Fibroblast of mammary gland (primary cell): ENCODE results near the gene PPP2R2C.

Source experiments
- DNase-seq: peaks from one replicate; pipeline ENCODE4 v3.0.0-alpha.2; 2010; ENCODE audit warnings: low read depth
- H3K4me3 ChIP-seq: 2 replicates; pipeline ENCODE4 v1.5.1; 2011; ENCODE audit warnings: low read depth, mild to moderate bottlenecking, low read length, moderate library complexity; ENCODE audit not compliant: control insufficient read depth
- TF ChIP-seq, protein P1 (sequence below): conservative IDR thresholded peaks from 2 replicates; pipeline ENCODE4 v1.5.1; 2011; ENCODE audit warnings: low read depth, low read length, inconsistent platforms; ENCODE audit not compliant: control insufficient read depth, insufficient read depth

PPP2R2C gene

DNA sequence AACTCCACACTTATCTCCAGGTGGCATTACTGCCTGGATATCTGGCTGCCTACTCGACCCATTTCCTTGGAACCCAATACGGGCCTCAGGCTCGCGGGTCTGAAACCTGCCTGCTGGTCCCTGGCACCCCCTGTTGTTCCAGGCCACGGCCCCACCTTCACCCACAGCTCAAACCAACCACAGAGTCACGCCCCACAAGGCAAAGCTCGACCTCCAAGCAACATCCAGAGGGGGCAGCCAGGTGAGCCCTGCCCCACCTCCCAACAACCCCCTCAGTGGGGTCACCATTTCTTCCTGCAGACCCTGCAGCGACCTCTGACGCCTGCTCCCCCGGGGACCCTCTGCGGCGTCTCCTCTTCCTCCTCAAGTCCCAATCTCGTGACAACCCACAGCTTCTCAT is 126.5 kb downstream of the PPP2R2C start:
- DNase-seq: no peak
- H3K4me3 ChIP-seq: no peak overlapping the region
- TF ChIP-seq, protein P1, sequence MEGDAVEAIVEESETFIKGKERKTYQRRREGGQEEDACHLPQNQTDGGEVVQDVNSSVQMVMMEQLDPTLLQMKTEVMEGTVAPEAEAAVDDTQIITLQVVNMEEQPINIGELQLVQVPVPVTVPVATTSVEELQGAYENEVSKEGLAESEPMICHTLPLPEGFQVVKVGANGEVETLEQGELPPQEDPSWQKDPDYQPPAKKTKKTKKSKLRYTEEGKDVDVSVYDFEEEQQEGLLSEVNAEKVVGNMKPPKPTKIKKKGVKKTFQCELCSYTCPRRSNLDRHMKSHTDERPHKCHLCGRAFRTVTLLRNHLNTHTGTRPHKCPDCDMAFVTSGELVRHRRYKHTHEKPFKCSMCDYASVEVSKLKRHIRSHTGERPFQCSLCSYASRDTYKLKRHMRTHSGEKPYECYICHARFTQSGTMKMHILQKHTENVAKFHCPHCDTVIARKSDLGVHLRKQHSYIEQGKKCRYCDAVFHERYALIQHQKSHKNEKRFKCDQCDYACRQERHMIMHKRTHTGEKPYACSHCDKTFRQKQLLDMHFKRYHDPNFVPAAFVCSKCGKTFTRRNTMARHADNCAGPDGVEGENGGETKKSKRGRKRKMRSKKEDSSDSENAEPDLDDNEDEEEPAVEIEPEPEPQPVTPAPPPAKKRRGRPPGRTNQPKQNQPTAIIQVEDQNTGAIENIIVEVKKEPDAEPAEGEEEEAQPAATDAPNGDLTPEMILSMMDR: no peak

DNA sequence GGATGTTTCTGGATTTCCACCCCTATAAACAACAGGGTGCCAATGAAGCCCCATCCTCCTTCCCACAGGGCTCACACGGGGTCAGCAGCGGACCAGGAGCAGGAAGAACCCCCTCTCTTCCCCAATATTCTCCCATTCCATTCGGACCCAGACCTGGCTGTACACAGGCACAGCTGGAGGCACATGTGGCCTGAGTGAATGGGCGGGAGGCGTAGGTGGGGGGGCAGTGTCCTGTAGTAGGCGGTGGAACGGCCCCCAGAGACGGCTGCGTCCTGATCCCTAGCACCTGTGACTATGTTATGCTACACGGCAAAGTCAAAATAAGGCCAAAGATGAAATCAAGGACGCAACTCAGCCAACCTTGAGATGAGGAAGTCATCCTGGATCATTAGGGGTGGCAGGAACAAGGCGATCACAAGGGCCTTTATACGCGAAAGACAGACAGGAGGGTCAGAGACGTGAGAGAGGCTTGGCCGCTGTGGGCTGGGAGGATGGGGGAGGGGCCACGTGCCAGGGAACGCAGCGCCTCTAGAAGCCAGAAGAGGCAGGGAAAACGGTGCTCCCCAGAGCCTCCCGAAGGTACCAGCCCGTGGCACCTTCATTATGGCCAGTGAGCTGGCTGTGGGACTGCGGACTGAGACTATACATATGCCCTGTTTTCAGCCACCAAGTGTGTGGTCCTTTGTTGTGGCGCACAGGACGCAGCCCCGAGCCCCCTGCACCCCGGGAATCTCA is 127.2 kb downstream of the PPP2R2C start:
- DNase-seq: no peak
- H3K4me3 ChIP-seq: no peak overlapping the region
- TF ChIP-seq, protein P1: no peak

DNA sequence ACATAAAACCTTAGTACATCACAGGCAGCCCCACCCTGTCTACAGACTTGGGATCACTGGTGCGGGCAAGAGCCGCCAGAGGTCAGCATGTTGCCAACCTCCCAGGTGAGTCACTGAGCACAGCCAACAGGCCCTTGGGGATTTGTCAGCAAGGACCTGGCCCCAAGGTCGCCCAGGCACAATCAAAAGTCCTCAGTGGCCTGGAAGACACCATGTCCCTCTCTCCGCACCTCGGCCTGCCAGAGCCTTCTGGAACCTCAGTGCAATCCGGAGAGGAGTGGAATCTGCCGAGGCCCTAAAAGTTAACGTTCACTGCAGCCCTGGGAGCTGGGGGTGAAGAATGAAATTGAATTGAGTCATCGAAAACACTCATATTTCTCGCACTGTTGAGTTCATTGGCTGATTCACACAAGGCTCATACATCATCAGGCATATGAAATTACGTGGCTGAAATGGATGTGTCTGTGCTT is 128.4 kb downstream of the PPP2R2C start:
- DNase-seq: peak; percentile 87
- no peak overlapping the region for H3K4me3 ChIP-seq
- TF ChIP-seq, protein P1: no peak

DNA sequence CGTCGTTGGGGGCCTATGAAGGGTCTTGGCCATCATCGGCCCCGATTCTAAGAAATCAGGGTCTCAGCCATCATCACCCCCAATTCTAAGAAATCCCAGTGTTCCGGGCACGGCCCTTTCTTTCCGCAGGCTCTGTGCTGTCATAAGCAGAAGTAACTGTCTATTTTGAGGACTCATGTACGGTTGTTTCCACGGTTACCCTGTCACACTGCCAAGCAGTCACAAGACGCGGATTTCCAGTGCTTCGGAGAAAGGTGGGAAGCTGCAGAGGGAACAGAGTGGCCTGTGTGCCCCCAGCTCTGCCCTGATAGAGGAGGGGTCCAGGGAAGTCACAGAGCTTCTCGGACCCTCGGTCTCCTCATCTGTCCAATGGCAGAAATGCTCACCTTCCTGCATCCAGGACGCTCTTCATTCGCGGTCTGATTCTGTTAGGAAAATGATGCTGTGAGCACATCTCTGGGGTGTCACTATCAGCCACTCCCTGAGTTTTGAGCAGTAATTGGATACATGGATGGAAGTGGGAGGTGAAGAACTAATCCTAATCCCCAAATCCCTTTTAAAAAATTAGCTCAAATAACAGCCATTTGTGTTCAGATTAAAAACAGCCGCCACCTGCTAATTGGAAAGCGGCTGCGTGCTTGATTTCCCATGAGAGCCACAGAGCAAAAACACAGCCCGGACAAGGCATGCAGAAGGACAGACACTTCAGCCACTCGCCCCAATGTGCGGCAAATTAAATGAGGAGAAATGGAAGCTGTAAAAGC is 129.7 kb downstream of the PPP2R2C start:
- TF ChIP-seq, protein P1: no peak
- DNase-seq: peak; percentile 18
- no peak overlapping the region for H3K4me3 ChIP-seq

DNA sequence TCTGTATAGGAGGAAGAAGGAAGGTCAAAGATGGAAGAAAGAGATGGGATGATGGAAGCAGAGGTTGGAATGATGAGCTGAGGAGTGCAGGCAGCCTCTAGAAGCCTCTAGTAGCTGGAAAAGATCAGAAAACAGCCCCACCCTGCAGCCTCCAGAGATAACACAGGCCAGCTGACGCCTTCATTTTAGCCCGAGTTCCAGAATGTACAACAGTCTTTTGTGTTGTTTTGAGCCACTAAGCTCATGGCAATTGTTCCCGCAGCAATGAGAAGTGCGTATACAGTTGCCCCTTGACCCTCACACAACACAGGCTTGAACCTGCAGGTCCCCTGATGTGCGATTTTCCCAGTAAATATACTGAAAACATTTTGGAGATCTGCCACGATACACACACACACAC is 130.7 kb downstream of the PPP2R2C start:
- TF ChIP-seq, protein P1: no peak
- no peak overlapping the region for H3K4me3 ChIP-seq
- no peak for DNase-seq

DNA sequence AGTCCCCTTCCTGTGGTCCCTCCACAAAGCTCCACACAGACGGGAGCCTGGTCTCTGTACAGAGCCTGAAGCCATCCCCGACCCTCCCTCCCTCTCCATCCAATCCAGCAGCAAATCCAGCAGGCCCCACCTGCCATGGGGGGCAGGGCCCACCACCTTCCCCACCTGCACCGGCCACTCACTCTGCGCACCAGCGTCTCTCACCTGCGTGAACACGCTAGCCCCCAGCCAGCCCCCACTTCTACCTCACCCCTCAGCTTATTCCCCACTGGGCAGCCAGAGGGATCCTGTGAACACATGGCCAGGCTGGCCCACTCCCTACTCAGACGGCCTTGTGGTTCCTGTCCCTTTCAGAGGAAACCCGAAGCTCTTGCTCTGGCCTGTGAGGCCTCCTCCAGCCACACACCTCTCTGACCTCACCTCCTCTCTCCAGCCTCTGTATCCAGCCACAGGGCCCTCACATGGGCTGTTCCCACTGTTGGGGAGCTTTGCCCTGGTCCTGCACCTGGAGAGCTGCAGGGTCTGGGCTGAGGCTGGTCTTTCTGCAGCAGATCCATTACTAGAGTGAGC is 131.9 kb downstream of the PPP2R2C start:
- TF ChIP-seq, protein P1: no peak
- DNase-seq: no peak
- no peak overlapping the region for H3K4me3 ChIP-seq
